RWPE1 (cell line): ENCODE data around the gene PRSS37.

Experiments
- CTCF ChIA-PET: fragments of 350-600 bp; sonication (Branson Sonifier 250); formaldehyde crosslinking; extraction: SDS; loops from one replicate; lab custom pipeline; 2021; lab: Yijun Ruan, JAX
- POLR2A ChIA-PET: fragments of 400-600 bp; formaldehyde crosslinking; extraction: SDS; loops from one replicate; lab custom pipeline; 2020; ENCODE audit warnings: antibody characterized with exemption; ENCODE audit not compliant: low non-redundant PET; lab: Yijun Ruan, JAX
- DNase-seq: peaks from one replicate; pipeline ENCODE4 v3.0.0; 2012; ENCODE audit warnings: low spot score
- H3K27ac ChIP-seq: fragments of 450-650 bp; 2 replicates; pipeline ENCODE4 v1.5.1; 2017
- TF ChIP-seq, protein P1 (sequence below): fragments of 450-650 bp; conservative IDR thresholded peaks from 2 replicates; pipeline ENCODE4 v1.5.1; 2017; ENCODE audit warnings: low read depth, mild to moderate bottlenecking

Gene PRSS37

GRCh38 chr7:141875453-141875852 is 34.2 kb upstream of the PRSS37 start:
- no peak for DNase-seq
- POLR2A ChIA-PET, result no interaction called here
- CTCF ChIA-PET, result interaction anchor here (0.6 kb wide), 1 partner anchor 710 kb away, joined by 3 read pairs; no protein-coding TSS in a partner anchor
- no peak overlapping the region for H3K27ac ChIP-seq
- TF ChIP-seq, protein P1, sequence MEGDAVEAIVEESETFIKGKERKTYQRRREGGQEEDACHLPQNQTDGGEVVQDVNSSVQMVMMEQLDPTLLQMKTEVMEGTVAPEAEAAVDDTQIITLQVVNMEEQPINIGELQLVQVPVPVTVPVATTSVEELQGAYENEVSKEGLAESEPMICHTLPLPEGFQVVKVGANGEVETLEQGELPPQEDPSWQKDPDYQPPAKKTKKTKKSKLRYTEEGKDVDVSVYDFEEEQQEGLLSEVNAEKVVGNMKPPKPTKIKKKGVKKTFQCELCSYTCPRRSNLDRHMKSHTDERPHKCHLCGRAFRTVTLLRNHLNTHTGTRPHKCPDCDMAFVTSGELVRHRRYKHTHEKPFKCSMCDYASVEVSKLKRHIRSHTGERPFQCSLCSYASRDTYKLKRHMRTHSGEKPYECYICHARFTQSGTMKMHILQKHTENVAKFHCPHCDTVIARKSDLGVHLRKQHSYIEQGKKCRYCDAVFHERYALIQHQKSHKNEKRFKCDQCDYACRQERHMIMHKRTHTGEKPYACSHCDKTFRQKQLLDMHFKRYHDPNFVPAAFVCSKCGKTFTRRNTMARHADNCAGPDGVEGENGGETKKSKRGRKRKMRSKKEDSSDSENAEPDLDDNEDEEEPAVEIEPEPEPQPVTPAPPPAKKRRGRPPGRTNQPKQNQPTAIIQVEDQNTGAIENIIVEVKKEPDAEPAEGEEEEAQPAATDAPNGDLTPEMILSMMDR, result no peak

GRCh38 chr7:141874787-141875186 is 33.5 kb upstream of the PRSS37 start:
- TF ChIP-seq, protein P1, result no peak
- ChIA-PET POLR2A (no interaction called here), CTCF (no interaction called here)
- DNase-seq, result no peak
- H3K27ac ChIP-seq, result no peak overlapping the region

- no peak for DNase-seq
- TF ChIP-seq, protein P1, result no peak
- ChIA-PET POLR2A (no interaction called here), CTCF (no interaction called here)
- no peak overlapping the region for H3K27ac ChIP-seq
Measured at GRCh38 chr7:141872931-141873330, 31.6 kb upstream of the PRSS37 start.

DNA sequence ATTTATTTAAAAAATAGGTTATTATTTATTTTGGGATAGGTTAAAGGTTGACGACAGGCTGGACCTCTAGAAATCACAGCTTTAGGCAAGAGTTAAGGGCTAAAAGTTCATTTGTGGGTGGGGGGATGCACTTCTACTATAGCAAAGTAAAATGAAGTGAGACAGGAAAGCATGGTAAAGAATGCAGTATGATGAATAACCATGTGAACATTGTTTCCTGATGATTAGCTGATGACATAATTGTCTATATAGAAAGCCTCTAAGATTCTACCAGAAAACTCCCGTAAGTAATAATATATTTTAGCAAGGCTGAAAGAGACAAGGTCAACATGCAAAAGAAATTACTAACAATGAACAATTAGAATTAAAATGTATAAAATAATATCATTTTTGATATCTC is 25.7 kb upstream of the PRSS37 start:
- TF ChIP-seq, protein P1, result no peak
- ChIA-PET POLR2A (no interaction called here), CTCF (no interaction called here)
- DNase-seq, result no peak
- no peak overlapping the region for H3K27ac ChIP-seq

DNA sequence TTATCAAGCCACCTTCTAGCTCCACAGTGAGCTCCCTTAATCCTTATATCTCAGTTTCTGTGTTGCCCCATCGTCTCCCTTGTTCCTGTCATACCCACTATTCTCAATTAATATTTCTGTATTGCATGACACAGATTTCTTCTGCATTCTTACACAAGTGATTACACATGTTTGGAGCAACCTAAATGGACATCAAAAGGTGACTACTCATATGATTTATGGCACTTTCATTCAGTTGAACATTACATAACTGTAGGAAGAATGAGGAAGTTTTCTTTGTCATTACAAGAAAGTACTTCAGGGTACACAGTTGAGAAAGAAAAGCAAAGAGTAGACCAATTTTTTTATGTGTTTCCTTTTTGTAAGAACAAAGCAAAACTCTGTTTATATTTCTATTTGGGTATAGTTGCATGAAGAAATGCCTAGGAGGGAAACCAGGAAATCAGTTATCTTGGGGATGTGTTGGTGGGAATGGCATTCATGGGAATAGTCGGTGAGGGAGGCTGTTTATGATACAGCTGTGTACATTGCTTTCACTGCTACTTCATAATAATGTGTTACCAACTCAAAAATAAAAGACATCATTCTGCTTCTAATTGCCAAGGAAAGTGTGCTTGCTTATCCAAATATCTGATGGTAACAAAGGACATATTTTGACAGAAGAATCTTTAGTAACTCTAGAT is 23.6 kb upstream of the PRSS37 start:
- no peak overlapping the region for H3K27ac ChIP-seq
- TF ChIP-seq, protein P1, result no peak
- DNase-seq, result peak; percentile 3
- POLR2A ChIA-PET, result no interaction called here
- CTCF ChIA-PET, result no interaction called here

DNA sequence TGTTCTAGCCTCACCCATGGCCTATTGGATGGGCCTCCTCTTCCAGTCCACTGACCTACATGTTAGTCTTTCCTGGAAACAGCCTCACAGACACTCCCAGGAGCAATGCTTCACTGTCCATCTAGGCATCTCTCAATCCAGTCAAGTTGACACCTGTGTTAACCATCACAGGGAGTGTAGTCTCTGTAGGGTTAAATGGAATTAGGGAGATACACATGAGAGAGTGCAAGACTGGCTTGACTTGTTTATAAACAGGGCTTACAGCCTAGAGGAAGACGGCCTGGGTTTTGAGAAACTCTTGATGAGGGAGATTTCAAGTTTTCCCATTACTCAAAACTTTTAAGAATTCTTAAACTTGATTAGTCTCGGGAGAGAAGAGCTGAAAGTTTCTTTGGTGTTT is 18.9 kb upstream of the PRSS37 start:
- POLR2A ChIA-PET, result no interaction called here
- TF ChIP-seq, protein P1, result no peak

More for the DNA sequence above, 18.9 kb upstream of the PRSS37 start:
- CTCF ChIA-PET, result no interaction called here
- no peak for DNase-seq
- no peak overlapping the region for H3K27ac ChIP-seq
